ENCODE measurements around the gene RFWD3. TPM values are rescaled to one million over a fixed set of nuclear protein-coding genes. Genes with fewer than 3 reads are reported as not detected.

The RFWD3 gene
- total RNA-seq, 4 donors from 2014 or later = 3.6 to 27.6 (median 20.0) TPM

- no peaks in the 10 kb centered on the region for H3K4me1 ChIP-seq
- H3K9me3 ChIP-seq = no peaks in the 10 kb centered on the region
- H3K27me3 ChIP-seq = no peaks in the 10 kb centered on the region
- H3K4me3 ChIP-seq = no peak overlapping the region
- H3K36me3 ChIP-seq = no peaks in the 10 kb centered on the region
- no peak for DNase-seq
- intact Hi-C loops (cut with DNase I; ENCODE audit: low total_unique reads) = loop anchor here (10.0 kb wide), 1 partner anchor 143 kb away; no protein-coding TSS in a partner anchor
- H3K27ac ChIP-seq = no peak overlapping the region
- no peak for TF ChIP-seq POLR2A (IDR thresholded peaks at IDR 0.05)
- TF ChIP-seq CTCF (IDR thresholded peaks at IDR 0.05) = no peak
Observed at GRCh38 chr16:74711938-74712337, 45.3 kb upstream of the RFWD3 start.

- H3K27me3 ChIP-seq = no peaks in the 10 kb centered on the region
- TF ChIP-seq POLR2A (IDR thresholded peaks at IDR 0.05) = no peak
- TF ChIP-seq CTCF (IDR thresholded peaks at IDR 0.05) = no peak
- intact Hi-C loops (cut with DNase I; ENCODE audit: low total_unique reads) = loop anchor here (10.0 kb wide), 1 partner anchor 144 kb away; no protein-coding TSS in a partner anchor
- no peaks in the 10 kb centered on the region for H3K9me3 ChIP-seq
- H3K4me1 ChIP-seq = no peaks in the 10 kb centered on the region
- no peak overlapping the region for H3K27ac ChIP-seq
- H3K4me3 ChIP-seq = no peak overlapping the region
- no peak for DNase-seq
- H3K36me3 ChIP-seq = no peaks in the 10 kb centered on the region
Observed at GRCh38 chr16:74710401-74710800, 43.7 kb upstream of the RFWD3 start.

- TF ChIP-seq POLR2A (IDR thresholded peaks at IDR 0.05) = no peak
- peak; percentile 84 to 92 (median 91) for TF ChIP-seq CTCF (IDR thresholded peaks at IDR 0.05)
- H3K27me3 ChIP-seq = no peaks in the 10 kb centered on the region
- peak; percentile 67 to 74 for DNase-seq
- no peak overlapping the region for H3K27ac ChIP-seq
- H3K4me3 ChIP-seq = no peak overlapping the region
- H3K4me1 ChIP-seq = no peaks in the 10 kb centered on the region
- intact Hi-C loops (cut with DNase I; ENCODE audit: low total_unique reads) = no loop called here
- H3K36me3 ChIP-seq = no peaks in the 10 kb centered on the region
- no peaks in the 10 kb centered on the region for H3K9me3 ChIP-seq
Observed at GRCh38 chr16:74709441-74709877, 42.8 kb upstream of the RFWD3 start.

GRCh38 chr16:74700438-74701225, 34.0 kb upstream of the RFWD3 start, which contains the start of gene MLKL:
Gene MLKL, minus strand, starts transcription at chr16:74700862. Its CDS starts 5,105 bp downstream, at chr16:74695757.
- Histone ChIP-seq H3K4me3 (peak within 1 kb of the TSS; percentile 62 to 71), H3K27ac (peak within 1 kb of the TSS; percentile 74 to 83), H3K36me3 (no peaks in the 10 kb centered on the region), H3K9me3 (no peaks in the 10 kb centered on the region), H3K27me3 (no peaks in the 10 kb centered on the region), H3K4me1 (no peaks in the 10 kb centered on the region)
- peak; percentile 23 to 40 for DNase-seq
- intact Hi-C loops (cut with DNase I; ENCODE audit: low total_unique reads) = no loop called here
- peak; percentile 31 to 35 for TF ChIP-seq POLR2A (IDR thresholded peaks at IDR 0.05)
- no peak for TF ChIP-seq CTCF (IDR thresholded peaks at IDR 0.05)

- no peak for DNase-seq
- peak overlapping the region; percentile 74 to 83 for H3K27ac ChIP-seq
- H3K36me3 ChIP-seq = no peaks in the 10 kb centered on the region
- intact Hi-C loops (cut with DNase I; ENCODE audit: low total_unique reads) = no loop called here
- H3K9me3 ChIP-seq = no peaks in the 10 kb centered on the region
- peak overlapping the region; percentile 62 to 71 for H3K4me3 ChIP-seq
- H3K27me3 ChIP-seq = no peaks in the 10 kb centered on the region
- H3K4me1 ChIP-seq = no peaks in the 10 kb centered on the region
- TF ChIP-seq CTCF (IDR thresholded peaks at IDR 0.05) (no peak), POLR2A (IDR thresholded peaks at IDR 0.05) (no peak)
Observed at GRCh38 chr16:74700116-74700437, 33.4 kb upstream of the RFWD3 start.
